AG04450 (cell line): ENCODE measurements around the gene RAB7A. TPM values are rescaled to one million over a fixed set of nuclear protein-coding genes. Genes with fewer than 3 reads are reported as not detected.
"Not testable (repeated sequence)": the region's sequence is repeated elsewhere in the genome, so short reads cannot be mapped to it uniquely, and the experiment has no call there.

Experiments
- CTCF ChIA-PET: fragments of 300-600, 350-600 bp; formaldehyde crosslinking; extraction: SDS; loops from one replicate; lab custom pipeline; 2022; ENCODE audit warnings: antibody characterized with exemption, inconsistent platforms; lab: Charles Lee
- POLR2A ChIA-PET: fragments of 350-600 bp; formaldehyde crosslinking; extraction: SDS; loops from one replicate; lab custom pipeline; 2021; ENCODE audit warnings: antibody characterized with exemption, inconsistent platforms; lab: Yijun Ruan, JAX
- DNase-seq: peaks from one replicate; pipeline ENCODE4 v3.0.0-alpha.2; 2011; ENCODE audit warnings: low read depth, low spot score
- H3K27ac ChIP-seq: one replicate; pipeline ENCODE4 v1.5.1; 2012; ENCODE audit warnings: low read depth, low read length, control low read depth
- H3K27me3 ChIP-seq: one replicate; pipeline ENCODE4 v1.6.0; 2012; ENCODE audit warnings: low read length; ENCODE audit not compliant: control insufficient read depth, insufficient read depth
- H3K4me3 ChIP-seq: 2 replicates; pipeline ENCODE4 v1.5.1; 2011; ENCODE audit warnings: mild to moderate bottlenecking, low read depth, low read length, control low read depth
- H3K9me3 ChIP-seq: 2 replicates; pipeline ENCODE4 v1.5.1; 2012; ENCODE audit warnings: low read length; ENCODE audit not compliant: control insufficient read depth, insufficient read depth
- CTCF ChIP-seq: IDR thresholded peaks from 2 replicates; pipeline ENCODE4 v1.5.1; 2011; ENCODE audit warnings: low read depth, low read length, control low read depth, inconsistent platforms
- polyA plus RNA-seq: library from polyadenylated mRNA; depleted of rRNA; stranded (reverse); fragments of >200 nt; gene quantifications from 2 replicates; pipeline ENCODE4 v1.2.3, GENCODE V29; 2011

Gene RAB7A
- polyA plus RNA-seq, 1 experiment: 261 TPM

- ChIA-PET CTCF (interaction anchor here (1.0 to 1.8 kb wide), 2 partner anchors 10 to 49 kb away, joined by 4 to 5 read pairs; no protein-coding TSS in a partner anchor), POLR2A (no interaction called here)
- Histone ChIP-seq H3K27me3 (no peaks in the 10 kb centered on the region), H3K27ac (no peak overlapping the region), H3K9me3 (peaks cover 8% of the 10 kb centered on the region), H3K4me3 (no peak overlapping the region)
- TF ChIP-seq CTCF: no peak
- DNase-seq: no peak
These were observed 20.9 kb downstream of the RAB7A start for GRCh38 chr3:128746881-128747280.

GRCh38 chr3:128748557-128748956 is 22.6 kb downstream of the RAB7A start:
- POLR2A ChIA-PET: no interaction called here
- no peaks in the 10 kb centered on the region for H3K9me3 ChIP-seq
- H3K4me3 ChIP-seq: no peak overlapping the region
- TF ChIP-seq CTCF: no peak
- no peaks in the 10 kb centered on the region for H3K27me3 ChIP-seq
- CTCF ChIA-PET: no interaction called here
- no peak for DNase-seq
- no peak overlapping the region for H3K27ac ChIP-seq

- TF ChIP-seq CTCF: no peak
- Histone ChIP-seq H3K27me3 (no peaks in the 10 kb centered on the region), H3K9me3 (no peaks in the 10 kb centered on the region), H3K4me3 (no peak overlapping the region), H3K27ac (peak overlapping the region; percentile 11)
- ChIA-PET POLR2A (no interaction called here), CTCF (no interaction called here)
- no peak for DNase-seq
These were observed 23.1 kb downstream of the RAB7A start for GRCh38 chr3:128749035-128749434.

GRCh38 chr3:128749561-128749960 is 23.6 kb downstream of the RAB7A start:
- CTCF ChIA-PET, H3K27me3 ChIP-seq, DNase-seq, H3K9me3 ChIP-seq, H3K4me3 ChIP-seq, POLR2A ChIA-PET: not testable (repeated sequence)
- H3K27ac ChIP-seq: peak overlapping the region; percentile 11

GRCh38 chr3:128753715-128754114 is 27.7 kb downstream of the RAB7A start:
- H3K4me3 ChIP-seq: no peak overlapping the region
- ChIA-PET POLR2A (no interaction called here), CTCF (interaction anchor here (0.7 to 1.6 kb wide), 3 partner anchors 14 to 136 kb away, joined by 3 to 4 read pairs (median 4); no protein-coding TSS in a partner anchor)
- no peak for DNase-seq
- no peak overlapping the region for H3K27ac ChIP-seq
- H3K27me3 ChIP-seq: no peaks in the 10 kb centered on the region
- H3K9me3 ChIP-seq: no peaks in the 10 kb centered on the region
- TF ChIP-seq CTCF: no peak
